ENCODE results near the gene KCTD15.

Gene KCTD15

DNA sequence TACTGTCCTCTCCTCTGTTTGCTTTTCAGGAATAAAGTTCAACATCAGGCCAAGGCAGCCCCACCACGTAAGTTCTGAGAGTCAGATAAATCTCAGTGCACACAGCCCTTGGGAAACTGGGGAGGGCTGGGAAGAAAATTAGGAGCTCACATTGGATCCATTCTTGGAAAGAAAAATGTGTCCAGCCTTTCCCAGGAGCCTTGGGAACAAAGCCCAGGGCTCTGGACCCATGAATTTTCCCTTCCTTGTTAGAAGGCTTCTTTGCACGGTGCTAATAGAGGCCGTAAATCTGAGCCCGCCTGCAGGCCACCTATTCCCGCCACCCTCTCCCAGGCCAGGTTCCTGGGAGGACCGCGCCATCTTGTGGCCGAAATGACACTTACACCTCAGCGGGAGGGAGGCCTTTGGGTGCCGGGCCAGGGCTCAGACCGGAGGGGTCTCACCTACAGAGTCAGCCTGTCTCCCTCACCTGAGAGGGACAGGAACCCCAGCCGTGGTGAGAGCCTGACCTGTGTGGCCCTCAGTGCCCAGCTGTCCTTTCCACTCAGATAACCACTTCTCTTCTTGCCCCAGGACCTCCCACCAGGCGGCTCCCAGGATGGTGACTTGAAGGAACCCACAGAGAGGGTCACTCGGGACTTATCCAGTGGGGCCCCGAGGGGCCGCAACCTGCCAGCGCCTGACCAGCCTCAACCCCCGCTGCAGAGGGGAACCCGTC lies 25.1 kb upstream of the KCTD15 start:
- peak; percentile 43 for DNase-seq (ENCODE audit: low read depth)

- no peak for DNase-seq (ENCODE audit: low read depth)
Measured at GRCh38 chr19:33772102-33772857, 24.4 kb upstream of the KCTD15 start.

GRCh38 chr19:33772858-33773180 lies 23.9 kb upstream of the KCTD15 start:
- no peak for DNase-seq (ENCODE audit: low read depth)

- DNase-seq (ENCODE audit: low read depth), result no peak
Measured at GRCh38 chr19:33773704-33774624, 22.7 kb upstream of the KCTD15 start.

- DNase-seq (ENCODE audit: low read depth), result no peak
Measured at GRCh38 chr19:33774751-33775150, 21.9 kb upstream of the KCTD15 start.

DNA sequence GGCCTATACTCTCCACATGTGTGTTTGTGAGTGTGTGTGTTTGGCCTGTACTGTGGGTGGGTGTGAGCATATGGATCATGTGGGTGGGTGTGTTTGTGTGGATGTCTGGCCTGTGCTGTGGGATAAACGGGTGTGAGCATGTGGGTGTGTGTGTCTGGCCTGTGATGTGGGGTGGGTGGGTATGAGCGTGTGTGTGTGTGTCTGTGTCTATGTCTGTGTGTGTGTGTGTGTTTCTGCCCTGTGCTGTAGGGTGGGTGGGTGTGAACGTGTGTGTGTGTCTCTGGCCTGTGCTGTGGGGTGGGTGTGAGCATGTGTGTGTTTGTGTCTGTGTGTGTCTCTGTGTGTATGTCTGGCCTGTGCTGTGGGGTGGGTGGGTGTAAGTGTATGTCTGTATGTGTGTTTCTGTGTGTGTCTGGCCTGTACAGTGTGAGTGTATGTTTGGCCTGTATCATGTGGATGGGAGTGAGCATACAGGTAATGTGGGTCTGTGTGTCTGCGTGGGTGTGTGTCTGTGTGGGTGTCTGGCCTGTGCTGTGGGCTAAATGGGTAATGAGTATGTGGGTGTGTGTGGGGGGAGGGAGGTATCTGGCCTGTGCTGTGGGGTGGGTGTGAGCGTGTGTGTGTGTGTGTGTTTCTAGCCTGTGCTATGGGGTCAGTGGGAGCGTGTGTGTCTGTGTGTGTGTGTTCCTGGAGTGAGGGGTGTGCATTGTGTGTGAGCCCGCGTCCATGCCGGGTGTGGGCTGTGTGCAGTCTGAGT lies 20.8 kb upstream of the KCTD15 start:
- DNase-seq (ENCODE audit: low read depth), result no peak

GRCh38 chr19:33777351-33777750 lies 19.3 kb upstream of the KCTD15 start:
- DNase-seq (ENCODE audit: low read depth), result no peak

GRCh38 chr19:33777753-33778088 lies 18.9 kb upstream of the KCTD15 start:
- DNase-seq (ENCODE audit: low read depth), result no peak

- DNase-seq (ENCODE audit: low read depth), result peak; percentile 72
Measured at GRCh38 chr19:33778089-33778791, 18.4 kb upstream of the KCTD15 start.

GRCh38 chr19:33779849-33780248 lies 16.8 kb upstream of the KCTD15 start:
- DNase-seq (ENCODE audit: low read depth), result no peak

DNA sequence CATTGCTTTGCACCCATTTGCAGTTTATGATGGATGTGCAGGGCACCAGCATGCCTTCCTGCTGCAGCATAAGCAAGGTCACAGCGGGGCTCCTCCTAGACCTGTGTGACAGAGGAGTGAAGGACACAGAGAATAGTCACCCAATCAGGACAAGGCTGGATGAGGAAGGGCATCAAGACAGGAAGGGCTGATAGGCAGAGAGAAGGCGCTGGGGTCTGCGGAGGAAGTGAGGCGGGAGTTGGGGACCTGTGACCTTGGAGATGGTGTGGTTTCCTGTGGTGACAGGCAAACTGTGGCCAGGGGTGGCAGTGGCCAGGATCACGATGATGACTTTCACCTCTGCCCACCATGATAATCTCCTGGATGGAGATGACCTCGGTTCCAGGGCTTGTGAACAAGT lies 16.4 kb upstream of the KCTD15 start:
- no peak for DNase-seq (ENCODE audit: low read depth)

DNA sequence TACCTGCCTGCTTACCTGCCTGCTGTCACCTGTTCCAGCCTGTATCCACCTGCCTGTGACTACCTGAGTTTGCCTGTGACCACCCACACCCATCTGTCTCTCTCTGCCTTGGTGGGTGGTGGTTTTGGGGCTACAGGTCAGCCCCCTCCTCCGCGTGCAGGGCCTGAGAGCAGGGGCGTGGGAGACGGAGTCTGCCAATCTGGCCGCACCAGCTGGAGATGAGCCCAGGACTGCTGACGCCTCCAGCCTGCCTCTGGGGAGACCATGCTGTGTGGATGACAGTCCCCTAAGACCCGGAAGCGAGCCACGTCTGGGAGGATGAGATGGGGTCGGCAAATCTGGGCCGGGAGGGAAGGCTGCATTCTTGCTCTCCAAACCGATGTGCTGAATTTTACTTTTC lies 15.9 kb upstream of the KCTD15 start:
- no peak for DNase-seq (ENCODE audit: low read depth)

- no peak for DNase-seq (ENCODE audit: low read depth)
Measured at GRCh38 chr19:33781415-33781935, 15.2 kb upstream of the KCTD15 start.

DNA sequence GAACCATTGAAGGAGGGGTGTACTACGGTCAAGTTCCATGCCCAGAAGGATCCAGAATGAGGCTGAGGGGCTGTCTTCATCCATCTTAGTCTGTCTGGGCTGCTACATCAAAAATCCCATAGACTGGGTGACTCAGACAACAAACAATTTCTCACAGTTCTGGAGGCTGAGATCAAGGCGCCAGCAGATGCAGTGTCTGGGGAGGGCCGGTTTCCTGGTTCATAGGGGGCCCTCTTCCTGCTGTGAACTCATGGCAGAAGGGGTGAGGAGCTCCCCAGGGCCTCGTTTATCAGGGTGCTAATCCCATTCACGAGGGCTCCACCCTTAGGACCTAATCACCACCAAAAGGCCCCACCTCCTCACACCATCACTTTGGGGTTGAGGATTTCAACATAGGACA lies 14.7 kb upstream of the KCTD15 start:
- no peak for DNase-seq (ENCODE audit: low read depth)

DNA sequence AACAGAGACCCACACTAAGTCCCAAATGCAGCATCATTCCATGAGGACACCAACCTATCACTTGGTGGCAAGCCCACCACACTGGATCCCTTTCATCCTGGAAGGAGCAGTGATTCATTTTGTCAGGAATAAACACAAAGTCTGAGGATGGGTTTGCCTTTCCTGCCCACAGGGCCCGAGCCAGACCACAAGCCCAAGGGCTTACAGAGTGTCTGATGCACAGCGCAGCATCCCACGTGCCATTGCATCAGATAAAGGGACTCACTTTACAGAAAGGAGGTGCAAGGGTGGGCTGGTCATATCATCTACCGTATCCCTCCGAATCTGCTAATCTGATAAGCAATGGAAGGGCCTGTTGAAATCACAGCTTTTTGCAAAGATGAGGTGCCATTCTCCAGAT lies 12.2 kb upstream of the KCTD15 start:
- DNase-seq (ENCODE audit: low read depth), result no peak

GRCh38 chr19:33785795-33786194 lies 10.9 kb upstream of the KCTD15 start:
- DNase-seq (ENCODE audit: low read depth), result no peak

- no peak for DNase-seq (ENCODE audit: low read depth)
Measured at GRCh38 chr19:33788676-33789075, 8.0 kb upstream of the KCTD15 start.

DNA sequence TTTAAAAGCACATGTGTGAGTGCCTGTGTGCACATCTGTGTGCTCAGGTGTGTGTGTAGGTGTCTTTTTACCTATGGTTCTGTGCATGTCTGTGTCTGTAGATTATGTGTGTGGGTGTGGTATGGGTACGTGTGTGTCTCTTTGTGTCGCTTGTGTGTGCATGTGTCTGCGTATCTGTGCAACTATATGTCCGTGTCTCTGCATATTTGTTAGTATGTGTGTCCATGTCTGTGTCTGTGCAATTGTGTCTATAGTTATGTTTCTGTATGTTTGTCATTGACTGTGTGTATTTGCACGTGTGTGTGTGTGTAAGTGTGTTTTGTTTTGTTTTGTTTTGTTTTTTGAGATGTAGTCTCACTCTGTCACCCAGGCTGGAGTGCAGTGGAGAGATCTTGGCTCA lies 7.3 kb upstream of the KCTD15 start:
- DNase-seq (ENCODE audit: low read depth), result no peak

DNA sequence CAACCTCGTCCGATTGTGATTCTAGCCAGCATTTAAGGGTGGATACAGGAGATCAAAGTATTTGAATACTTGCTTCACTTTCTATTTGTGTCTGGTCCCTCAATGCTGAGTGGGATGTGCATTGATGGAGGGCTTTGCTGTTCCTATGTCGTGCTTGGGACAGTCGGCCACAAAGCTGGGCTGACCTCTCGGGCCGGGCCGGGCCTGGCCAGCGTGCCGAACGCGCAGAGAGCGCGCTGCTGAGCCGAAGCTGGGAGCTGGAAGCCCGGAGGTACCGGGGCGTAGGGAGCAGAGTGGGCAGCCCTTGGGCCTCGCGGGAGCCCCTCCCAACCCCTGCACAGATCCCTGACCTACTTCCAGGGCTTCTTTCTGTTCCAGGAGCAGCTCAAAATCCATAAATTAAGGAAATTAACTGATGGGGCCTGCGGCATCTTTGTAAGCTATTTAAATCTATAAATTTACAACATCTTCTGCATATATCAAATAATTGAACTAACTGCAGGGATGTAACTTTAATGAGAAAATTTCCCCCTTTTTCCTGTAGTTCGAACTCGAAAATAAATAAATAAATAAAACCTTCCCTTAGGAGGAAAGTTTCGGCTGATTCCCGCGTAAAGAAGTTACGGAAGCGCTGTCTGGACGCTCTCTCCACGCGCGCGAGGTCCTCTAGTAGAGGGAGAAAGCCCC lies 1.8 kb upstream of the KCTD15 start:
- no peak for DNase-seq (ENCODE audit: low read depth)

DNA sequence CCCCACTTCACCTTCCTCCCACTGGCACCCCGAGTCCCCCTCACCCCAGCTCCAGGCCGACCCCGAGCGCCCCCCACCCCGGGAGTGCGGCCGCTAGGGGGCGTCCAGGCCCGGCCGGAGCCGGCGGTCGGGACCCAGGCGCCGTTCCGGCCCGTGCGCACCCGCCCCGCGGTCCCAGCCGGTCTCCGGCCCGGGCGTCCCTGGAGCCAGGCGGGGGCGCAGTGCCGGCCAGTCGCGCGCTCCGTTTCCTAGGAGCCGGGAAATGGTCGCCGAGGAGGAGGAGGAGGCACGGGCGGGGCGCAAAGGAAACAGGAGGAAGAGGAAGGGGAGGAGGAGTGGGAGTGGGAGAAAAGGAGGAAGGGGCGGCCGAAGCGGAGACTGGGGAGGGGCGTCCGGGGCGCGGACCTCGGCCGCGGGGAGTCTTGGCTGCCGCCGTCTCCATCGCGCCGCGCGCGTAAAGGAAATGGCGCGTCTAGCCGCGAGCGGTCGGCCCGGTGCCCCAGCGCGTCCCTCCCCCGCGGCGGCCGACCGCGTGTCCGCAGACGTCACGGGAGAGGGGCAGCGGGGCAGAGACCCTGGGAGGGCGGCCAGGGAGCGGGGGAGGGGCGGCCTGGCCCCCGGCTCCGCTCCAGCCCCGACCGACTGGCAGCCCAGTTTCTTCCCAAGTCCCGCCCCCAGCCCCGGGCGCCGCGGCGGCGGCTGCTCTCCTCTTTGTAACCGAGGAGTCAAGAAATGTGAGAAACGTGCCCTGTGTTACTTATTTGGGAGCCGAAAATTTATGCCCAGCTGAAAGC lies 1.1 kb upstream of the KCTD15 start:
- DNase-seq (ENCODE audit: low read depth), result no peak

Data from activated T-helper 1 cell treated with Interleukin-2 at 50 U/mL for 16 hours (primary cell).